NCI-H2227 treated with DMSO at 0.1 percent for 48 hours (cell line): ENCODE data around the gene DYRK1A.
"Not testable (repeated sequence)": the region's sequence is repeated elsewhere in the genome, so short reads cannot be mapped to it uniquely, and the experiment has no call there.

ENCODE experiments used
- DNase-seq: peaks from one replicate; lab custom pipeline; 2025; lab: John Stamatoyannopoulos, UW

DYRK1A gene

DNA sequence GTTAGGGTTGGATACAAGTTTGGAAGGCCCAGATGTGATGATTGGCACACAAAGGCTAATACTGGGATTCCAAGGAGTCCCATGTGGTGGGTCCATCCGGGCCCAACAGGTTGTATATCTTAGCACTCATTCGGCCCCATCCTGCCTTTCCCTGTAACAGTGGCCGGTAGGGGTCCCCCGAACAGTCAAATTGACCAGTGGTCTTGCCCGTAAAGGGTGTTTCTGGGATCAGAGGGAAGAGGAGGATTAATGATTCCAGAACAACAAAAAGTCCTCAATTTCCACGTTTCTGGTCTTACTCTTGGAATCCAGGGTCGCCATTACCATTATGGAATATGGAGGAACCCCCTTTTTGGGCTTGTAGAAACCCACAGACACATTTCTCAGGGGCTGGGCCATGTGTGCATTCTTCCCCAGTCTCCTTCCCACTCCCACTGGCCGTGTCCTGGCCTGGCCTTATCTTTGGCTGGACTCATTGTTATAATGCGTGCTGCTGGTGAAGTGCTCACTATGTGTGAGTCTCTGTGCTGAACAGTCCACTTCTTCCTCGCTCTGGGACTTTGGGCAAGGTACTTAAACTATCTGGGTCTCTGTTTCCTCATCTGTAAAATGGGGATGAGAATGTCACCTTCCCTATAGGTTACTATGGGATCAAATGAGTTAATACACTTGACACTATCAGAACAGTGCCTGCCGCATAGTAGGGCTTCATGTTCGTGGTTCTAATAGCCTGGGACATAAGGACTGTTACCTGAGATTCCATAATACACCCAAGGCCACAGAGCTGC lies 161.8 kb downstream of the DYRK1A start:
- DNase-seq = no peak

GRCh38 chr21:37529649-37530048 lies 163.1 kb downstream of the DYRK1A start:
- no peak for DNase-seq

DNA sequence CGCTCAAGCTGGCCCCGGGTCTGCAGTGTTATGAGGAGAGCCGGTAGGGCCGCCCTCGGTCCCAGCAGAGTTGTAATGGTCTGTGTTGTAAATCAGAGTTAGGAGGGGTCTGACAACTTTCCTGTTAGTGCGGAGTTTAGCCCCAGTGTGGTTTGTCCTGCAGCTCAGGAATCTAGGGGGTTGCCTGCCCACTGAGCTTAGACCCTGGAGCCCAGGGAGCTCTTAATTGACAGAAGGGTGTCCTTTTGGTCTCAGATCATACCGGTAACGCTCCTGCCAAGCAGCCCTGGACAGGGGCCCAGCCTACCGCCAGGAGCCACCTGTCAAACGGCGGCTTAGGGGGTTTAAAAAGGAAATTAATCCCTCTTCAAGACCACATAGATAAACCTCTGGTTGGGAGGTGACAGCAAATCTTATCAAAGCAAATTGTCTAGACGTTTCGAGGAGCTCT lies 164.4 kb downstream of the DYRK1A start:
- DNase-seq = no peak

DNA sequence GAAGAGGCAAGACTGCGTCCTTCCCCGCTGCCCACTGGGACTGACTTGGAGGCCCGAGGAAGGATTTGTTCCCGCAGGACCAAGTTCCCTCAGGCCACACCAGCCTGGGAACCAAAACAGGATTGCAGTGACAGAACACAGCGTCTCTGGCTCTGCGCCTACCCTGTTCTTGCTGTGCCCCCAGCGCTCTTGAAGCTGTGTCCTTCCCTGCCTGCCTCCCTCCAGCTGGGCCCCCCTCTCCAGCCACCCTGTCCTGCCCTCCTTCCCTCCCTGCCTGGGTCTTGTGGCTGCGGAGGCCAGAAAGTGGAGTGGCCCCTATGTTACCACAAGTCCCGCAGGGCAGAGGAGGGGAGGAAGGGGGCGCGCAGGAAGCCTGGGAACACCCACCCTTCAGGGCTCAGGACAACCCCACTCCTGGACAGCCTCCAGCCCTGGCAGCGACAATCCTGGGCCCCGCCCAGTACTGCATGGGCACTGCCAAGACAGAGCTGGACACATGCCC lies 164.9 kb downstream of the DYRK1A start:
- DNase-seq = no peak

DNA sequence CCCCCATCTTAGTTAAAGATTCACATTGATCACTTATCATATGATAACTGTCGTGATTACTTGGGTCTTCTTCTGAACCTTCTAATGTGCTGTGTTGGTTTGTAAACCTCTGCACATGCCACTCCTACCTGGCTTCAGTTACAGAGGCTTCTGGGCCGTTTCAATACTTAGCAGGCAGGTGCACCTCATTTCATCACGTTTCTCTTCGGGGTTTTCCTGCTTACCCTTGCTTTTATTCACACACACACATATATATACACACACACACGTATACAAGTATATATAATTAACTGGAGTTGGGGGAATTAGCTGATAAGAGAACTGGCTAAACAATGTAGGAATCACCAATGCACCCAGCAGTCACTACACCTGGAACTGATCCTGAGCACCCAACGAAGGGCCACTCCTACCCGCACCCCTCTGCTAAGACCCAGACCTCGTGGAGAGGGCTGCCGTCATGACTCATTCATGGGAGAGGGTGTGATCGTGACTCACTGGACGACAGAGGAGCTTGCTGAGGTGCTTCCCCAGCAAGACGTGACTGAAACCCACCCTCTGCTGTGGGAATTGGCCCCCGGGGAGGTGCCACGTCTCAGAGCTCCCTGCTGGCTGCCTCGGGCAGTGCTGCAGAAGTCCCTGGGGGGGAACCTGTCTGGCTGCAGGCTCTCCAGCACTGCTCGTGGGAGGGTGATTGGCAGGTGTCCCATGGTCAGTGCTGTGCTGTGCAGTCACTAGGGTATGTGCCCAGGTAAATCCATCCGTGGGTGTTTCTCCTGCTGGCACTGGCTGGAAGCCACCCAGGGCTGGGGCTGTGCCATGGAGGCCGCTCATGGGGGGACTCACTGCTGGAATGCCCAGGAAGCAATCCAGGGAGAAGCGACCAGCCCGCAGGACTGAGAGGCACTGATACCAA lies 166.6 kb downstream of the DYRK1A start:
- DNase-seq = no peak

DNA sequence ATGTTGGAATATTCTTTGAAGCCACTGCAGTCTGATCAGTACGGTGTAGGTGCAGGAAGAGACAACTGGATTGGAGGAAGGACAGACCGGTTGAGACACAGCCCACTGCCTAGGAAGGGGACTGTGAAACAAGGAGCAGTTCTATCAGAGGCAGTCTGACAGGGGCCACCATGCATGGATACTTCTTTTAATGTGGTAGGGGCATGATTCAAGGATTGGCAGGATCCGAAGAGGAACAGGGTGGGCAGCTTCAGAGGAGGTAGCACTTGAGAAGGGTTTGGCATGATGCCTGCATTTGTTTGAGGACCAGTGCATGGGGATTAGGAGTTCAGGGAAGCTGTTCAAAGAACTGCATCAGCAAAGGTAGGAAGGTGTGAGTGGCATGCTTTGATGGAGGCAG lies 167.9 kb downstream of the DYRK1A start:
- DNase-seq = no peak

GRCh38 chr21:37535130-37535529 lies 168.6 kb downstream of the DYRK1A start:
- DNase-seq = no peak

GRCh38 chr21:37535672-37536071 lies 169.1 kb downstream of the DYRK1A start:
- DNase-seq = no peak

GRCh38 chr21:37536616-37537278 lies 170.2 kb downstream of the DYRK1A start:
- no peak for DNase-seq

GRCh38 chr21:37537391-37537996 lies 170.9 kb downstream of the DYRK1A start:
- DNase-seq = no peak

GRCh38 chr21:37538971-37539590 lies 172.5 kb downstream of the DYRK1A start:
- no peak for DNase-seq

DNA sequence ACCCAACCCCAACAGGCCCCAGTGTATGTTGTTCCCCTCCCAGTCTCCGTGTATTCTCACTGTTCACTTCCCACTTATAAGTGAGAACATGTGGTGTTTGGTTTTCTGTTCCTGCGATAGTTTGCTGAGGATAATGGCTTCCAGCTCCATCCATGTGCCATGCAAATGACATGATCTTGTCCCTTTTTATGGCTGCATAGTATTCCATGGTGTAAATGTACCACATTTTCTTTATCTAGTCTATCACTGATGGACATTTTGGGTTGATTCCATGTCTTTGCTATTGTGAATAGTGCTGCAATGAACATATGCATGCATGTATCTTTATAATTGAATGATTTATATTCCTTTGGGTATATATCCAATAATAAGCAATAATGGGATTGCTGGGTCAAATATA lies 174.6 kb downstream of the DYRK1A start:
- DNase-seq = not testable (repeated sequence)

DNA sequence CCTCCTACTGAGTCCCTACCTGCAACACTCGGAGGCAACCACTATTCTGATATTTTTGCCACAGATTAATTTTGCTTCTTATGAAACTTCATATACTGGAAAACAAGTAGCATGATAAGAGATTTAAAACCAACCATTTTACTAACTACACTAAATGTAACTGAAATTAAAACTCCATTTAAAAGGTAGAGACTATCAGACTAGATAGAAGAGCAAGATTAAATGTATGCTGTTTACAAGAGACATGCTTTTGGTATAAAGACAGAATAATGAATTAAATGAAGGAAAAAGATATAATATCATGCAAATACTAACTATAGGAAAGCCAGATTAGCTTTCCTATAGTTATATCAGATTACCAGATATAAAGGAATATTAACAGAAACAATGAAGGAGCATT lies 175.9 kb downstream of the DYRK1A start:
- no peak for DNase-seq

- DNase-seq = no peak
Observed at GRCh38 chr21:37546299-37546908, 179.8 kb downstream of the DYRK1A start.

GRCh38 chr21:37546949-37547614 lies 180.5 kb downstream of the DYRK1A start:
- no peak for DNase-seq

DNA sequence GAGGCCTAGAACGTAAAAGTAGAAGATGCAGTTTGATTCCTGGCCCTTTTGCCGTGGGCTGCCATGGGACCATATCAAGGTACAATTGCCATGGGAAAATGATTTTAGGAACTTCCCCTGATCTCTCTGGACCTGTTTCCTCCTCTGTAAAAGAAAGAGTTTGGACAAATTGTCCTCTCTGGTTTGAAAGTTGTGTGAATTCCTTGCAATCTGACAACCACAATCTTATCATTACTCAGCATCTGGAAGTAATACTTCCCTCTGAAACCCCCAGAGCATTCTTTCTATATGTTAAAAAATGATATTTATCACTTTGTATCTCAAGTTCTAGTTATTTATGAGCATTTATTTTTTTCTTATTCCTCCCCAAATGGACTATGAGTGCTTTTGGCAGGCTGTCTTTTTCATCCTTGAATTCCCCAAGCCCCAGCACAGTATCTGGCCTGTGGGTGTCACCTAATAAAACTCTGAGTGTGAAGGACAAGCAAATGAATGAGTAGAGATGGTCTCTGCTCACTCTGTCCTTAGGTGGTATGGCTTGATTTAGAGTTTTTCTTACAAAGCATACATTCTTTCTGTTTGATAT lies 181.1 kb downstream of the DYRK1A start:
- DNase-seq = no peak

DNA sequence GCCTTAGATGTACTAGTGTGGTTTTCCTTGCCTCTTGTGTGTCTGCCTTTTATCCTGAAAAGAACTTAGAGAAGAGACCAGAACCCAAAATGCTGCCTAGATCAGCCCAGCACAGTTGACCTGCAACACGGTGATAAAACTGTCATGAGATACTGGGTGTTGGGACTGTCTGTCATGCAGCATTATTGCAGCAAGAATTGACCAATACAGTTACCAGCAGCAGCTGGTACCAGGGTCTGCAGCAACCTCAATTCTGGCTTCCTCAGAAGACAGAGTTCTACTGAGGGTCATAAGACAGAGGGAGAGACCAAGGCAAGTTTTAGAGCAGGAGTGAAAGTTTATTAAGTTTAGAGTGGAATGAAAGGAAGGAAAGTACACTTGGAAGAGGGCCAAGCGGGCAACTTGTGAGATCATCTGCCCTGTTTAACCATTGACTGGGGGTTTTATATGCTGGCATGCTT lies 182.0 kb downstream of the DYRK1A start:
- no peak for DNase-seq

GRCh38 chr21:37549730-37550129 lies 183.2 kb downstream of the DYRK1A start:
- DNase-seq = not testable (repeated sequence)

DNA sequence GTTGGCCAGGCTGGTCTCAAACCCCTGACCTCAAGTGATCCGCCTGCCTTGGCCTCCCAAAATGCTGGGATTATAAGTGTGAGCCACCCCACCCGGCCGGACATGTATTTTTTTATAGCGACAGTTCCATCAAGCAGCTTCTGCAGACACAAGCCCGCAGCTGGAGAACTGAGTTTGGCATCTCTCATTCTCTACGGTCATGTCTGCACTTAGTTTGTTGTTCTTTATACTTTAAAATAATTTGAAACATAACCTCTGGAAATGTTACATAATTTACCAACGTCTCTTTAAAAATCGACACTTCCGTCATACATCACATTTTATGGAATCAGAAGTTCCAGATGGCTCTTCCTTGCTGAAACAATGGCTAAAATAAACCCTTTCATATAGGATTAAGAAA lies 183.6 kb downstream of the DYRK1A start:
- DNase-seq = no peak
